ENCODE data around the gene P2RX5. TPM values are rescaled to one million over a fixed set of nuclear protein-coding genes. Genes with fewer than 3 reads are reported as not detected.

Gene P2RX5
- total RNA-seq, 1 donor from 2014 or later: 1.3 TPM

- no peak for TF ChIP-seq CTCF (conservative IDR thresholded peaks at IDR 0.05)
- Mint-ChIP-seq H3K36me3 (no peaks in the 10 kb centered on the region), H3K27ac (no peak overlapping the region), H3K4me1 (ENCODE audit: unreplicated experiment) (peaks cover 16% of the 10 kb centered on the region), H3K9me3 (no peaks in the 10 kb centered on the region), H3K4me3 (no peak overlapping the region), H3K27me3 (no peaks in the 10 kb centered on the region)
- no peak for DNase-seq (ENCODE audit: extremely low spot score, unreplicated experiment)
Observed at GRCh38 chr17:3663102-3664011, 32.6 kb downstream of the P2RX5 start.

DNA sequence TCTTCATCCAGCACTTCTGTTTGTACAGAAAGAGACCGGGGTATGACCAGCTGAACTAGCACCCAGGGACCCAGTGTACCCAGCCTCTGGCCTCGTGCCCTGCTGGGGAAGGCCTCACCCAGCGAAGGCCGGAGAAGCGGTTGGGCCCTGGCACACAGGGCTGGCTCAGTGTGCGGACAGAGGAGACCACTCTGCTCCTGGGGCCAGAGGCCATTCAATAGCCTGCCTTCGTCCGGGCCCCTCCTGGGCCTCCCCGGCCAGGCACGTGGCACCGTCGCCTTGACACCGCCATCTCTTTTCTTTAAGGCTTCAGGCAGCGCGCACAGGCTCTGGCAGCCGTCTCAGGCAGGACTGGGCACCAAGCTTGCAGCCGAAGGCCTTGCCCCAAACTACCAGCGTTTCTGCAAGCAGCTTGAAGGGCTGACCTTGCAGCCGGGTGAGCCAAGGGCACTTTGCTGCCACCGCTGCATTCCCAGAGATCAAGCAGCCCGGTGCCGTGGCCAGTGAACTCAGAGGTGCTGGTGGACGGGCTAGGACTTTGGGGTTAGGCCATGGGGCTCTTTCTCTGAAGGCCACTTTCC is 35.6 kb downstream of the P2RX5 start:
- Mint-ChIP-seq H3K4me3 (no peak overlapping the region), H3K9me3 (no peaks in the 10 kb centered on the region), H3K4me1 (ENCODE audit: unreplicated experiment) (peaks cover 5% of the 10 kb centered on the region), H3K27me3 (no peaks in the 10 kb centered on the region), H3K36me3 (no peaks in the 10 kb centered on the region), H3K27ac (peak overlapping the region; percentile 56)
- DNase-seq (ENCODE audit: extremely low spot score, unreplicated experiment): no peak
- TF ChIP-seq CTCF (conservative IDR thresholded peaks at IDR 0.05): no peak

DNA sequence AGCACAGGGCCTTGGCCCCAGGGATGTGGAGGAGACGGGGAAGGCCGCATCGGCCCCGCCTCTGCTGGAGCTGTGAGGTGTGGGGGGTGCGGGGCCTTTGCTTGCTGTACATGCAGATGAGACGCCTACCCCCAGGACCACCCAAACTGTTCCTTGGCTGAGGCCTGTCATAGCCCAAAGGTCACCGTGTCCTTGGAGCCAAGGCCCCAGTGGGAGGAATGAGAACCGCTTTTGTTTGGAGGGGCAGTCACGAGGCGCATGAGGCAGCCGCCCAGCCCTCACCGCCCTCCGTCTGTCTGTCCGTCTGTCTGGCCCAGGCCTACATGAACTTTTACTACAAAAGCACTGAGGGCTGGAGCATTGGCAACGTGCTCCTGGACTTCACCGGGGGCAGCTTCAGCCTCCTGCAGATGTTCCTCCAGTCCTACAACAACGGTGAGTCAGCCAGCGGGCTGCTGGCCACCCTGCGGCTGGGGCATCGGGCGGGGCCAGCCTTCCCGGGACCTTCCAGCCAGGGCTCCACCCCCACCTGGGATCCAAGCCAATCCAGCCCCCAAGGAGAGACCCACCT is 36.3 kb downstream of the P2RX5 start:
- Mint-ChIP-seq H3K27me3 (no peaks in the 10 kb centered on the region), H3K4me1 (ENCODE audit: unreplicated experiment) (no peaks in the 10 kb centered on the region), H3K4me3 (no peak overlapping the region), H3K27ac (peak overlapping the region; percentile 56), H3K36me3 (no peaks in the 10 kb centered on the region), H3K9me3 (no peaks in the 10 kb centered on the region)
- no peak for DNase-seq (ENCODE audit: extremely low spot score, unreplicated experiment)
- TF ChIP-seq CTCF (conservative IDR thresholded peaks at IDR 0.05): no peak

DNA sequence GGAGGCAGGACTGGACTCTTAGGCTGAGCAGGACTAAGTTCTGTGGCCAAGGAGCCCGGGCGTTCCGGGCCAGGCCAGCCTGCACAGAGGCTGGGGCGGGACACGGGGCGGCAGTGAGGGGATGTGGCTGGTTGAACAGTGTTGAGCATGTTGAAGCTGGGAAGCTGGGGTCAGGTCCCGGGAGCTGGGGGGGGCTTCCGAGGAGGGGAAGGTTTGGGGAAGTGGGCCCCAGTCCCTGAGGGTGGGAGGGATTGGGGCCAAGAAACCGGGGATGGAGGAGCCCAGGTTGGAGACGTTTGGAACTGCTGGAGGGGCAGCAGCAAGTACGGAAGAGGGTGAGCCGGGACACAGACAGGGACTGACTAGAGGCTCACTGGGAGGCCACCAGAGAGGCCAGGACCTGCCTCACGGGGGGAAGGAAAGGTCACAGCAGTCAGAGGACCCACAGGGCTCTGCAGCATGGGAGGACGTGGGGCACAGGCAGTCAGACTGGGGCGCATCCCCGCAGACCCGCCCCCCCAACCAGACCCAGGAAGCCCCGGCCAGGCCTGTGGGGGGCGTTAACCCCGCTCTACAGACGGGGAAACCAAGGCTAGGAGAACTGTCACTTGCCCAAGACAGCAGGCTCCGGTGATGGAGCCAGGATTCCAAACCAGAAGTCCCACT is 37.0 kb downstream of the P2RX5 start:
- no peak for DNase-seq (ENCODE audit: extremely low spot score, unreplicated experiment)
- H3K27ac Mint-ChIP-seq: no peak overlapping the region

More for the DNA sequence above, 37.0 kb downstream of the P2RX5 start:
- Mint-ChIP-seq H3K4me1 (ENCODE audit: unreplicated experiment) (no peaks in the 10 kb centered on the region), H3K4me3 (no peak overlapping the region), H3K27me3 (no peaks in the 10 kb centered on the region), H3K9me3 (no peaks in the 10 kb centered on the region), H3K36me3 (peaks cover under 1% of the 10 kb centered on the region)
- TF ChIP-seq CTCF (conservative IDR thresholded peaks at IDR 0.05): no peak

Data from type B pancreatic cell (in vitro differentiated cells).